WTC11 (cell line): Measurements from ENCODE around the gene RAB4A. TPM values are rescaled to one million over a fixed set of nuclear protein-coding genes. Genes with fewer than 3 reads are reported as not detected.

Source experiments
- ATAC-seq: fragments of 200-7000 bp; cut with Tn5 transposase; 2 replicates; pipeline ENCODE4 v1.10.0; 2021; ENCODE audit warnings: mild to moderate bottlenecking, moderate library complexity
- CTCF ChIA-PET: fragments of 300-600 bp; sonication (Branson Sonifier 250); formaldehyde crosslinking; loops from one replicate; lab custom pipeline; 2021; ENCODE audit warnings: antibody characterized with exemption; lab: Charles Lee
- POLR2A ChIA-PET: fragments of 350-600 bp; sonication (Branson Sonifier 250); formaldehyde crosslinking; loops from one replicate; lab custom pipeline; 2021; ENCODE audit warnings: antibody characterized with exemption; lab: Charles Lee
- DNase-seq: peaks from one replicate; pipeline ENCODE4 v3.0.0; 2021; ENCODE audit warnings: low spot score
- H3K27ac Mint-ChIP-seq: 2 replicates; pipeline ENCODE4 v1.8.0; 2021; ENCODE audit warnings: mixed read lengths
- H3K27me3 Mint-ChIP-seq: 2 replicates; pipeline ENCODE4 v1.8.0; 2021; ENCODE audit warnings: low read depth, mild to moderate bottlenecking, moderate library complexity, mixed read lengths
- H3K36me3 Mint-ChIP-seq: 2 replicates; pipeline ENCODE4 v1.8.0; 2021; ENCODE audit warnings: mixed read lengths
- H3K4me1 Mint-ChIP-seq: 2 replicates; pipeline ENCODE4 v1.8.0; 2022; ENCODE audit warnings: mixed read lengths
- H3K4me3 Mint-ChIP-seq: 2 replicates; pipeline ENCODE4 v1.8.0; 2021; ENCODE audit warnings: mild to moderate bottlenecking, moderate library complexity, mixed read lengths
- H3K9me3 Mint-ChIP-seq: 2 replicates; pipeline ENCODE4 v1.8.0; 2021; ENCODE audit warnings: mixed read lengths
- ESRRA ChIP-seq: sonication (generic); formaldehyde crosslinking; IDR thresholded peaks from 2 replicates; pipeline ENCODE4 v1.8.1; 2022; ENCODE audit warnings: mild to moderate bottlenecking, missing genetic modification reagents, borderline replicate concordance
- FOXK1 ChIP-seq: sonication (generic); formaldehyde crosslinking; IDR thresholded peaks from 2 replicates; pipeline ENCODE4 v1.8.0; 2022; ENCODE audit warnings: mild to moderate bottlenecking, moderate library complexity, missing genetic modification reagents
- GABPB1 ChIP-seq: sonication (generic); formaldehyde crosslinking; IDR thresholded peaks from 2 replicates; pipeline ENCODE4 v1.8.1; 2023; ENCODE audit warnings: mild to moderate bottlenecking, missing genetic modification reagents
- JUN ChIP-seq: sonication (generic); formaldehyde crosslinking; IDR thresholded peaks from 2 replicates; pipeline ENCODE4 v1.8.0; 2023; ENCODE audit warnings: mild to moderate bottlenecking, missing genetic modification reagents
- NFATC4 ChIP-seq: fragments of 250-450 bp; sonication (Bioruptor Pico); IDR thresholded peaks from 2 replicates; pipeline ENCODE4 v1.9.0; 2021; ENCODE audit warnings: mild to moderate bottlenecking
- NFE2L1 ChIP-seq: sonication (generic); formaldehyde crosslinking; IDR thresholded peaks from 2 replicates; pipeline ENCODE4 v1.8.1; 2023; ENCODE audit warnings: missing genetic modification reagents
- SMAD3 ChIP-seq: sonication (generic); formaldehyde crosslinking; IDR thresholded peaks from 2 replicates; pipeline ENCODE4 v1.8.0; 2022; ENCODE audit warnings: missing genetic modification reagents, mild to moderate bottlenecking, borderline replicate concordance
- TCF7 ChIP-seq: sonication (generic); formaldehyde crosslinking; IDR thresholded peaks from 2 replicates; pipeline ENCODE4 v1.8.0; 2022; ENCODE audit warnings: mild to moderate bottlenecking, low read depth, missing genetic modification reagents, moderate library complexity
- ZNF121 ChIP-seq: sonication (generic); formaldehyde crosslinking; IDR thresholded peaks from 2 replicates; pipeline ENCODE4 v1.8.0; 2023; ENCODE audit warnings: missing genetic modification reagents
- ZNF317 ChIP-seq: sonication (generic); formaldehyde crosslinking; IDR thresholded peaks from 2 replicates; pipeline ENCODE4 v1.8.1; 2023; ENCODE audit warnings: low read depth, mild to moderate bottlenecking, moderate library complexity, missing genetic modification reagents, borderline replicate concordance
- ZNF396 ChIP-seq: fragments of 250-450 bp; sonication (Bioruptor Pico); IDR thresholded peaks from 2 replicates; pipeline ENCODE4 v1.8.0; 2021; ENCODE audit warnings: mild to moderate bottlenecking, moderate library complexity, borderline replicate concordance
- ZNF423 ChIP-seq: fragments of 250-450 bp; sonication (Bioruptor Pico); IDR thresholded peaks from 2 replicates; pipeline ENCODE4 v2.1.2; 2022; ENCODE audit warnings: mild to moderate bottlenecking, moderate library complexity
- total RNA-seq: library from RNA; stranded (reverse); gene quantifications from 3 replicates; pipeline ENCODE4 v1.2.3, GENCODE V29; 2021
- TF ChIP-seq, protein P1 (sequence below): sonication (generic); formaldehyde crosslinking; IDR thresholded peaks from 2 replicates; pipeline ENCODE4 v1.8.1; 2022; ENCODE audit warnings: missing genetic modification reagents, borderline replicate concordance
- TF ChIP-seq, protein P2 (sequence below): sonication (generic); formaldehyde crosslinking; IDR thresholded peaks from 2 replicates; pipeline ENCODE4 v1.8.0; 2023; ENCODE audit warnings: missing genetic modification reagents, mild to moderate bottlenecking, borderline replicate concordance
- TF ChIP-seq, protein P3 (sequence below): sonication (generic); formaldehyde crosslinking; IDR thresholded peaks from 2 replicates; pipeline ENCODE4 v1.8.1; 2023; ENCODE audit warnings: mild to moderate bottlenecking, missing genetic modification reagents, moderate library complexity
- TF ChIP-seq, protein P4 (sequence below): sonication (generic); formaldehyde crosslinking; conservative IDR thresholded peaks from 2 replicates; pipeline ENCODE4 v1.8.1; 2022; ENCODE audit warnings: mild to moderate bottlenecking, missing genetic modification reagents
- TF ChIP-seq, protein P5 (sequence below): fragments of 250-450 bp; sonication (Bioruptor Pico); conservative IDR thresholded peaks from 2 replicates; pipeline ENCODE4 v1.9.0; 2021; ENCODE audit warnings: mild to moderate bottlenecking
- TF ChIP-seq, protein P6 (sequence below): fragments of 250-450 bp; sonication (Bioruptor Pico); IDR thresholded peaks from 2 replicates; pipeline ENCODE4 v2.1.2; 2022; ENCODE audit warnings: mild to moderate bottlenecking, moderate library complexity
- TF ChIP-seq, protein P7 (sequence below): fragments of 250-450 bp; sonication (Bioruptor Pico); IDR thresholded peaks from 2 replicates; pipeline ENCODE4 v1.9.0; 2021; ENCODE audit warnings: mild to moderate bottlenecking, borderline replicate concordance

Gene RAB4A
- total RNA-seq, 1 experiment from 2014 or later = 67.9 TPM

DNA sequence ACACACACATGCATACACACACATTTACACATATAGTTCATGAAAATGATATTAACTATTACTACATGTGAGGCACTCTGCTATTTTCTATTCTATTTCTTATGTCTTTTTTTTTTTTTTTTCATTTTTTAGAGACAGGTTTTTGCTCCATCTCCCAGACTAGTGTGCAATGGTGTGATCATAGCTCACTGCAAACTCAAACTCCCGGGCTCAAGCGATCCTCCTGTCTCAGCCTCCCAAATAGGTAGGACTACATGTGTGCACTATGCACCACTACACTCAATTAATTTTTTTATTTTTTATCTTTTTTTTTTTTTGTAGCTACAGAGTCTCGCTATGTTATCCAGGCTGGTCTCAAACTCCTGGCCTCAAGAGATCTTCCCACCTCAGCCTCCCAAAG lies 48.8 kb upstream of the RAB4A start:
- ChIA-PET CTCF (no interaction called here), POLR2A (interaction anchor here (0.7 kb wide), 1 partner anchor 388 kb away, joined by 4 read pairs; no protein-coding TSS in a partner anchor)
- Mint-ChIP-seq H3K27ac (no peak overlapping the region), H3K9me3 (no peaks in the 10 kb centered on the region), H3K36me3 (no peaks in the 10 kb centered on the region), H3K27me3 (no peaks in the 10 kb centered on the region; the same call in 1 of the 2 replicates), H3K4me3 (no peak overlapping the region), H3K4me1 (peaks cover 19% of the 10 kb centered on the region)
- DNase-seq = no peak
- TF ChIP-seq ZNF423 (CRISPR knock-in tag) = no peak
- TF ChIP-seq, protein P1, sequence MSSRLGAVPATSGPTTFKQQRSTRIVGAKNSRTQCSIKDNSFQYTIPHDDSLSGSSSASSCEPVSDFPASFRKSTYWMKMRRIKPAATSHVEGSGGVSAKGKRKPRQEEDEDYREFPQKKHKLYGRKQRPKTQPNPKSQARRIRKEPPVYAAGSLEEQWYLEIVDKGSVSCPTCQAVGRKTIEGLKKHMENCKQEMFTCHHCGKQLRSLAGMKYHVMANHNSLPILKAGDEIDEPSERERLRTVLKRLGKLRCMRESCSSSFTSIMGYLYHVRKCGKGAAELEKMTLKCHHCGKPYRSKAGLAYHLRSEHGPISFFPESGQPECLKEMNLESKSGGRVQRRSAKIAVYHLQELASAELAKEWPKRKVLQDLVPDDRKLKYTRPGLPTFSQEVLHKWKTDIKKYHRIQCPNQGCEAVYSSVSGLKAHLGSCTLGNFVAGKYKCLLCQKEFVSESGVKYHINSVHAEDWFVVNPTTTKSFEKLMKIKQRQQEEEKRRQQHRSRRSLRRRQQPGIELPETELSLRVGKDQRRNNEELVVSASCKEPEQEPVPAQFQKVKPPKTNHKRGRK (CRISPR knock-in tag) = no peak
- TF ChIP-seq TCF7 = no peak
- no peak for TF ChIP-seq FOXK1 (CRISPR knock-in tag)
- TF ChIP-seq ZNF396 = no peak
- no peak for TF ChIP-seq ZNF317 (CRISPR knock-in tag)
- TF ChIP-seq, protein P2, sequence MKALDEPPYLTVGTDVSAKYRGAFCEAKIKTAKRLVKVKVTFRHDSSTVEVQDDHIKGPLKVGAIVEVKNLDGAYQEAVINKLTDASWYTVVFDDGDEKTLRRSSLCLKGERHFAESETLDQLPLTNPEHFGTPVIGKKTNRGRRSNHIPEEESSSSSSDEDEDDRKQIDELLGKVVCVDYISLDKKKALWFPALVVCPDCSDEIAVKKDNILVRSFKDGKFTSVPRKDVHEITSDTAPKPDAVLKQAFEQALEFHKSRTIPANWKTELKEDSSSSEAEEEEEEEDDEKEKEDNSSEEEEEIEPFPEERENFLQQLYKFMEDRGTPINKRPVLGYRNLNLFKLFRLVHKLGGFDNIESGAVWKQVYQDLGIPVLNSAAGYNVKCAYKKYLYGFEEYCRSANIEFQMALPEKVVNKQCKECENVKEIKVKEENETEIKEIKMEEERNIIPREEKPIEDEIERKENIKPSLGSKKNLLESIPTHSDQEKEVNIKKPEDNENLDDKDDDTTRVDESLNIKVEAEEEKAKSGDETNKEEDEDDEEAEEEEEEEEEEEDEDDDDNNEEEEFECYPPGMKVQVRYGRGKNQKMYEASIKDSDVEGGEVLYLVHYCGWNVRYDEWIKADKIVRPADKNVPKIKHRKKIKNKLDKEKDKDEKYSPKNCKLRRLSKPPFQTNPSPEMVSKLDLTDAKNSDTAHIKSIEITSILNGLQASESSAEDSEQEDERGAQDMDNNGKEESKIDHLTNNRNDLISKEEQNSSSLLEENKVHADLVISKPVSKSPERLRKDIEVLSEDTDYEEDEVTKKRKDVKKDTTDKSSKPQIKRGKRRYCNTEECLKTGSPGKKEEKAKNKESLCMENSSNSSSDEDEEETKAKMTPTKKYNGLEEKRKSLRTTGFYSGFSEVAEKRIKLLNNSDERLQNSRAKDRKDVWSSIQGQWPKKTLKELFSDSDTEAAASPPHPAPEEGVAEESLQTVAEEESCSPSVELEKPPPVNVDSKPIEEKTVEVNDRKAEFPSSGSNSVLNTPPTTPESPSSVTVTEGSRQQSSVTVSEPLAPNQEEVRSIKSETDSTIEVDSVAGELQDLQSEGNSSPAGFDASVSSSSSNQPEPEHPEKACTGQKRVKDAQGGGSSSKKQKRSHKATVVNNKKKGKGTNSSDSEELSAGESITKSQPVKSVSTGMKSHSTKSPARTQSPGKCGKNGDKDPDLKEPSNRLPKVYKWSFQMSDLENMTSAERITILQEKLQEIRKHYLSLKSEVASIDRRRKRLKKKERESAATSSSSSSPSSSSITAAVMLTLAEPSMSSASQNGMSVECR (CRISPR knock-in tag) = no peak
- TF ChIP-seq NFATC4 = no peak
- no peak for TF ChIP-seq SMAD3 (CRISPR knock-in tag)
- TF ChIP-seq, protein P3, sequence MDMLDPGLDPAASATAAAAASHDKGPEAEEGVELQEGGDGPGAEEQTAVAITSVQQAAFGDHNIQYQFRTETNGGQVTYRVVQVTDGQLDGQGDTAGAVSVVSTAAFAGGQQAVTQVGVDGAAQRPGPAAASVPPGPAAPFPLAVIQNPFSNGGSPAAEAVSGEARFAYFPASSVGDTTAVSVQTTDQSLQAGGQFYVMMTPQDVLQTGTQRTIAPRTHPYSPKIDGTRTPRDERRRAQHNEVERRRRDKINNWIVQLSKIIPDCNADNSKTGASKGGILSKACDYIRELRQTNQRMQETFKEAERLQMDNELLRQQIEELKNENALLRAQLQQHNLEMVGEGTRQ = no peak
- no peak for TF ChIP-seq ESRRA (CRISPR knock-in tag)
- TF ChIP-seq GABPB1 (CRISPR knock-in tag) = no peak
- TF ChIP-seq JUN = no peak
- TF ChIP-seq, protein P4, sequence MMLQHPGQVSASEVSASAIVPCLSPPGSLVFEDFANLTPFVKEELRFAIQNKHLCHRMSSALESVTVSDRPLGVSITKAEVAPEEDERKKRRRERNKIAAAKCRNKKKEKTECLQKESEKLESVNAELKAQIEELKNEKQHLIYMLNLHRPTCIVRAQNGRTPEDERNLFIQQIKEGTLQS (CRISPR knock-in tag) = no peak
- TF ChIP-seq, protein P5, sequence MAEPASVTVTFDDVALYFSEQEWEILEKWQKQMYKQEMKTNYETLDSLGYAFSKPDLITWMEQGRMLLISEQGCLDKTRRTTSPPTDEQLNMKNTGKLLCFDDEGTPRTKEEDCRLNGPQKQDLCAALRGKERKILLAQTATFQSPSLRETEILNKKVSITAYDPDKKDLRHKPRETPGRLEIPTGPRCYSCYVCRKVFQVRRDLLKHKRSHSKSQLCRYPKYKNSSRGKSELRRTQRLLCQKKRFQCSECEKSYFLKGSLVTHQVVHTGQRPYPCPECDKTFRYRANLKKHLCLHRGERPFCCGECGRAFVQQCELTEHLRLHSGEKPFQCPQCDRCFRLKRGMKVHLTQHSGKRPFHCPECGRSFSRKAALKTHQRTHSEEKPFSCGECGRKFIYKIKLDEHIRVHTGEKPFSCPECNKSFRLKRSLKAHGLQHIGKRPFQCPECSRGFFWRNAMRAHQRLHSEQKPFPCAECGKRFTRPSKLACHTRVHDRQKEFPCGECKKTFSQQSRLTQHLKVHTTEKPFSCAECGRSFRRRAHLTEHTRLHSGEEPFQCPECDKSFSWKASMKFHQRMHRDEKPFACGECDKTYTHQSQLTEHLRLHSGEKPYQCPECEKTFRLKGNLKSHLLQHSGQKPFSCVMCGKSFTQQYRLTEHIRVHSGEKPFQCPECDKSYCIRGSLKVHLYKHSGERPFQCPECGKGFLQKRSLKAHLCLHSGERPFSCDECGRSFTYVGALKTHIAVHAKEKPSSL (CRISPR knock-in tag) = no peak
- TF ChIP-seq, protein P6, sequence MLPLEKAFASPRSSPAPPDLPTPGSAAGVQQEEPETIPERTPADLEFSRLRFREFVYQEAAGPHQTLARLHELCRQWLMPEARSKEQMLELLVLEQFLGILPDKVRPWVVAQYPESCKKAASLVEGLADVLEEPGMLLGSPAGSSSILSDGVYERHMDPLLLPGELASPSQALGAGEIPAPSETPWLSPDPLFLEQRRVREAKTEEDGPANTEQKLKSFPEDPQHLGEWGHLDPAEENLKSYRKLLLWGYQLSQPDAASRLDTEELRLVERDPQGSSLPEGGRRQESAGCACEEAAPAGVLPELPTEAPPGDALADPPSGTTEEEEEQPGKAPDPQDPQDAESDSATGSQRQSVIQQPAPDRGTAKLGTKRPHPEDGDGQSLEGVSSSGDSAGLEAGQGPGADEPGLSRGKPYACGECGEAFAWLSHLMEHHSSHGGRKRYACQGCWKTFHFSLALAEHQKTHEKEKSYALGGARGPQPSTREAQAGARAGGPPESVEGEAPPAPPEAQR (CRISPR knock-in tag) = no peak
- no peak for TF ChIP-seq NFE2L1 (CRISPR knock-in tag)
- TF ChIP-seq ZNF121 (CRISPR knock-in tag) = no peak
- TF ChIP-seq, protein P7, sequence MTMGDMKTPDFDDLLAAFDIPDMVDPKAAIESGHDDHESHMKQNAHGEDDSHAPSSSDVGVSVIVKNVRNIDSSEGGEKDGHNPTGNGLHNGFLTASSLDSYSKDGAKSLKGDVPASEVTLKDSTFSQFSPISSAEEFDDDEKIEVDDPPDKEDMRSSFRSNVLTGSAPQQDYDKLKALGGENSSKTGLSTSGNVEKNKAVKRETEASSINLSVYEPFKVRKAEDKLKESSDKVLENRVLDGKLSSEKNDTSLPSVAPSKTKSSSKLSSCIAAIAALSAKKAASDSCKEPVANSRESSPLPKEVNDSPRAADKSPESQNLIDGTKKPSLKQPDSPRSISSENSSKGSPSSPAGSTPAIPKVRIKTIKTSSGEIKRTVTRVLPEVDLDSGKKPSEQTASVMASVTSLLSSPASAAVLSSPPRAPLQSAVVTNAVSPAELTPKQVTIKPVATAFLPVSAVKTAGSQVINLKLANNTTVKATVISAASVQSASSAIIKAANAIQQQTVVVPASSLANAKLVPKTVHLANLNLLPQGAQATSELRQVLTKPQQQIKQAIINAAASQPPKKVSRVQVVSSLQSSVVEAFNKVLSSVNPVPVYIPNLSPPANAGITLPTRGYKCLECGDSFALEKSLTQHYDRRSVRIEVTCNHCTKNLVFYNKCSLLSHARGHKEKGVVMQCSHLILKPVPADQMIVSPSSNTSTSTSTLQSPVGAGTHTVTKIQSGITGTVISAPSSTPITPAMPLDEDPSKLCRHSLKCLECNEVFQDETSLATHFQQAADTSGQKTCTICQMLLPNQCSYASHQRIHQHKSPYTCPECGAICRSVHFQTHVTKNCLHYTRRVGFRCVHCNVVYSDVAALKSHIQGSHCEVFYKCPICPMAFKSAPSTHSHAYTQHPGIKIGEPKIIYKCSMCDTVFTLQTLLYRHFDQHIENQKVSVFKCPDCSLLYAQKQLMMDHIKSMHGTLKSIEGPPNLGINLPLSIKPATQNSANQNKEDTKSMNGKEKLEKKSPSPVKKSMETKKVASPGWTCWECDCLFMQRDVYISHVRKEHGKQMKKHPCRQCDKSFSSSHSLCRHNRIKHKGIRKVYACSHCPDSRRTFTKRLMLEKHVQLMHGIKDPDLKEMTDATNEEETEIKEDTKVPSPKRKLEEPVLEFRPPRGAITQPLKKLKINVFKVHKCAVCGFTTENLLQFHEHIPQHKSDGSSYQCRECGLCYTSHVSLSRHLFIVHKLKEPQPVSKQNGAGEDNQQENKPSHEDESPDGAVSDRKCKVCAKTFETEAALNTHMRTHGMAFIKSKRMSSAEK (CRISPR knock-in tag) = no peak
- ATAC-seq = no peak
